SK-MEL-5 (cell line): ENCODE results near the gene TCF7L2. TPM values are rescaled to one million over a fixed set of nuclear protein-coding genes. Genes with fewer than 3 reads are reported as not detected.
A peak's percentile ranks its signal among the peaks of the same experiment; 100 is the strongest.

Experiments
- DNase-seq: peaks from one replicate; pipeline ENCODE4 v3.0.0-alpha.2; 2016; ENCODE audit warnings: low read depth, low spot score
- in situ Hi-C: cut with HindIII; loops from 2 replicates; pipeline ENCODE4 v1.10.0; 2016; ENCODE audit warnings: low sequenced_read_pairs, high pct_unique_total_duplicates, low pct_unique_long_range_greater_than_20kb
- total RNA-seq: library from RNA; depleted of rRNA; stranded (reverse); fragments of >200 nt; shearing (Covaris generic); gene quantifications from 2 replicates; pipeline ENCODE4 v1.2.3, GENCODE V29; 2014

The TCF7L2 gene
- total RNA-seq, 1 experiment from 2014 or later = 2.6 TPM

DNA sequence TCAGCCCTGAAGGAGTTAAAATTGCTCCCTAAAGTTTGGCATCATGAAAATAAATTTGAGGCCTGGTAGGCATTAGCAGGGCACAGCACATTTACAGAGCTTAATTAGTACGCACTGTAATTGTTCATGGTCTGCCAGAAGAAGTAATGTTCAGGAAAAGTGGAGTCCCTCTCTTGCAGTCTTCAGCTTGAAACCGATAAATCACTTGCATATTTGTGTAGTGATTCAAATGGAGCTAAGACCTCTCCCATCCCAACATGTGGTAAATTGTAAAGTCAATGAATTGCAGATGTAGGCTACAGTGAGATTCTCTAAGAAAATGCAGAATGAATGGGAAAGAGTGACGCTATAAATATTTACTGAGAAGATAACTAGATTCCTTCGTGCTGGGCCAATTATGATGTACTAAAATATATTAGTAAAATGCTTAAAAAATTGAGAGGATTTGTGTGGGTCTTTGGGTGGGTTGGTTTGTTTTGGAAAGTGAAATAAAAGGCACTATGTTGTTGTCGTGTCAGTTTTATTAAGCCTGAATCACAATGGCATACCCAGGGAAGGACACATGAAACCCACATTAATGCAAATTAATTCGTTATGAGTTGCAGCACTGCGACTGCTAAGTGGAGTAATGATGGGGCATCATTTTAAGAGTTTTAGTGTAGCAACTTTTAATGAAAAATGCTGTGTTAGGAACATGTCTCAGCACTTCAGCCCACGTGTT is 8.4 kb downstream of the TCF7L2 start:
- DNase-seq = no peak
- in situ Hi-C loops = no loop called here

DNA sequence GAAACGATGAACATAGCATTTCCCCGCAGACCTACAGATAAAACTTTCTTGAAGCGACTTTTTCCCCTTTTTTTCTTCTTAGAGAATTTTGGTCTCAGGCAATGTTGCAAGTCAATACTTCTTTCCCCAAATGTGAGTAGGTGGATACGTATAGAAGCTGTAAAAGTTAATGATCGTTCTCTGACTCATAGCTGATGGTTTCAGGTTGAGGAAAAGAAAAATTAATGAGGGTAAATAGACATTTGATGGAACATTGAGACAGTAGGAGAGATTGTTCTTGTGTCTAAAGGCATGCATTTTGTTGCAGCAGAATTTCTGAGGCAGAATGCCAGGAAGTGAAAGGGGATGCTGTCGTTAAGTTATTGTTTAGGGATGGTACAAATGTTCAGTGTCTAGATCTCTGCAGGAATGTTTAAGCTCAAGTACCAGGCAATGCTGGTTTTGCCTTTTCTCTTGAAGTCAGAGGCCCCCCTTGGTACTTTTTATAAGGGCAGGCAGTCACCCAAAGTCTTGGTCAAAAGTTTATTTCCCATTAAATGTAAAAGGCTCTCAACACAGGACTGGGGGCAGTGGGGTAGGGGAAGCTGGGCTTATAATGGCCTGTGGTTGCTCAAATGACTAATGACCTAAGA is 9.3 kb downstream of the TCF7L2 start:
- peak; percentile 50 for DNase-seq
- in situ Hi-C loops = no loop called here

DNA sequence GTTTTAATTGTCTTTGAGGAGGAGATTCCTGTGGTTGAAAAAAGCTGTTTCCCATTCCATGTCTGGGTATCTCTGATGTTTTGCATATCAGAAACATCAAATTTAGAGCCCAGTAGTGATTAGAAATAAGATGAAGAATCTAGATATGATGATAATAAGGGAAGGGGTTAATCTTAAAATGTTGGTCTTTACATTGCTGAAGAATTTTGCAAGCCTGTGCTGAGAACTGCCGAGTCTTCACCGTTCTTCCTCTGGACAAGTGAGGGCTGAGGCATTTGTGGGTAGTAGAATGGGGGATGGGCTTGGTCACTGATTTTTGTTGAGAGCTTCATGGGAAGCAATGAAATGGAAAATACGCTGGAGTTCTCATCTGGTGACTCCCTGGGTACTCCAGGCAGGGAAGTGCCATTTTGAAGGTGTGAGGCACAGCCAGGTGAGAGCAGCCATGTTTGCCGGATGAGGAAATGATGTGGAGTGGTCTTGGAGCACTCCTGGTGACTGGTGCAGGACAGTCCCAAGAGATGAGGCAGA is 10.2 kb downstream of the TCF7L2 start:
- DNase-seq = no peak

GRCh38 chr10:112961609-112962008 is 11.6 kb downstream of the TCF7L2 start:
- in situ Hi-C loops = no loop called here

More for the DNA sequence above, 10.2 kb downstream of the TCF7L2 start:
- in situ Hi-C loops = no loop called here

DNA sequence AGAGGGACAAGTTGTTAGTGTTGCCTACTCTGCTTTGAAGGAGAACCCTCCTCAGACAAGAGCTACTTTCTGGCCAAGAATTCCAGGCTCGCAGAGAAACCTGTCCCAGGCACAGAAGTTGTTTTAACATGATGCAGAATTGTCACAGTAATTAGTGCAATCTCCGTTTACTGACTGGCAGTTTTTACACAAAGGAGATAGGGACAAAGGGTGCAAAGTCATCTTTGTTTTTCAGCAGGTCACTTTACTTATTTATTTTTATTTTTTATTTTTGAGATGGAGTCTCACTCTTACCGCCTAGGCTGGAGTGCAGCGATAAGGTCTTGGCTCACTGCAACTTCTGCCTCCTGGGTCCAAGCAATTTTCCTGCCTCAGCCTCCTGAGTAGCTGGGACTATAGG is 12.3 kb downstream of the TCF7L2 start:
- DNase-seq = no peak
- in situ Hi-C loops = no loop called here

More at GRCh38 chr10:112961609-112962008, 11.6 kb downstream of the TCF7L2 start:
- no peak for DNase-seq

DNA sequence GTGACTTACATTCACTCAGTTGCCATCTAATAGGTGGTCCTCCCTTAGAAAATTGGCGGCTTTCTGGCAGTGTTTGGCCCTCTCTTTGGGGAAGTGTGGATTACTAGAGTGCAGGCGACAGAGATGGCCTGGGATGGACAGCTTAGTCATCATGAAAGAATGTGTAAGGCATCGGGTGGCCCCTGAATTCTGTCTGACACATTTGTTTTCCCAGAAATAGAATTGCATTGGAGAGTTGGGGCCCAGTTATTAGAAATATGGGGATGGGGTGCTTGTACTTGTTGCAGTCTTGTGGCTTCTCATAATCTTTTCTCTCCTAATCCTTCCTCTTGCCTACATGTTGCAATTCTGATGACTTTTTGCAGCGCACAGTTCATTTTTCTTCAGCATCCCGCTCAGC is 13.8 kb downstream of the TCF7L2 start:
- DNase-seq = no peak
- in situ Hi-C loops = no loop called here

DNA sequence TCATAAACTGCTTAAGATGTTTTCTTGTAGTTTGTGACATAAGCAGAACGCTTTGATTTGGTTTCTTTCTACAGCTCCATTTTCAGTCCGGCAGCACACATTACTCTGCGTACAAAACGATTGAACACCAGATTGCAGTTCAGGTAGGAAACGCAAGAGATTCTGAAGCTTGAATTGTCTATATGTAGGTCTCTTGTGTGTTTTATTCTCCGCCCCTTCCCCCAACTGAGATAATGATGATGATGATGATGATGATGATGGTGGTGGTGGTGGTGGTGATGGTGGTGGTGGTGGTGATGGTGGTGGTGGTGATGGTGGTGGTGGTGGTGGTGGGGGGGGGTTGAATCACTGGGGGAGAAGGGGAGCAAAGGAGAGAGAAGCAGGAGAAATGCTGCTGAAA is 14.4 kb downstream of the TCF7L2 start:
- in situ Hi-C loops = no loop called here

GRCh38 chr10:112966194-112966855 is 16.3 kb downstream of the TCF7L2 start:
- in situ Hi-C loops = no loop called here
- DNase-seq = peak; percentile 30

More for the DNA sequence above, 14.4 kb downstream of the TCF7L2 start:
- DNase-seq = no peak

DNA sequence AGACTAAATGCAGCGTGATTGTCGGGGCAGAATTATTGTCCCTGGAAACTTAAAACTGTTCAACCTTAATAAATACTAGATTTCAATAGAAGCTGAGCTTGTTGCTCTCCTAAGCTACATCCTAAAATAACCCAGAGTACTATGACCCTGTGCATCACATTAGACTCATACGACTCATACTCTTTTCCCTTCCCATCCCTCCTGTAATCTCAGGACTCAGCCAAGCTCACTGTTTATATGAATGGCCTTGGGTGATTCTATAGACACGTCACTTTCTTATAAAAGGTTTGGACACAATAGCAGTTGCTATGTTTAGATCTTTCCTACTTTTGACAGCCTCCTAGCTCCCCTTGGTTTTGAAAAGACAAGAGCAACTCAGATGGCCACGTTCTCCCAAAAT is 17.2 kb downstream of the TCF7L2 start:
- no peak for DNase-seq

GRCh38 chr10:112969131-112969530 is 19.1 kb downstream of the TCF7L2 start:
- in situ Hi-C loops = no loop called here
- DNase-seq = no peak

More for the DNA sequence above, 17.2 kb downstream of the TCF7L2 start:
- in situ Hi-C loops = no loop called here

DNA sequence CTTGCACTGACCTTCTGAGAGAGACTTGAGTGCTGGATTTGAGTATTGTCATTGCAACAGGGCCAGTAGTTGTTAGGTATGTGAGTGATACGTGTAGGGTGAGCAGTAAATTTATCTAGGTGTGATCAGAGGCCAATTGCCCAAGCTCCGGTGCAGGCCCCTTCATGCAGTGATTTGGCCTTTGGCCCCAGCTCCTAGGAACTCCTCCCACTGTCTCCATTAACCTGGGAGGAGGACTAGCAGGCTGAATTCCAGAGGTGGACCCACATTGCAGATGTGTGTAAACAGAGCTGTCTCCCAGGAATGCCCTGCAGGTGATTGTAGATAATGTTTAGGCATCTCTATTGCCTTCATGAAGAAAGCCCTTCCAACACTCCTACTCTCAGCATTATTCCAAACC is 19.5 kb downstream of the TCF7L2 start:
- in situ Hi-C loops = no loop called here
- no peak for DNase-seq

- in situ Hi-C loops = no loop called here
- no peak for DNase-seq
These were observed 20.0 kb downstream of the TCF7L2 start for GRCh38 chr10:112970021-112970420.

DNA sequence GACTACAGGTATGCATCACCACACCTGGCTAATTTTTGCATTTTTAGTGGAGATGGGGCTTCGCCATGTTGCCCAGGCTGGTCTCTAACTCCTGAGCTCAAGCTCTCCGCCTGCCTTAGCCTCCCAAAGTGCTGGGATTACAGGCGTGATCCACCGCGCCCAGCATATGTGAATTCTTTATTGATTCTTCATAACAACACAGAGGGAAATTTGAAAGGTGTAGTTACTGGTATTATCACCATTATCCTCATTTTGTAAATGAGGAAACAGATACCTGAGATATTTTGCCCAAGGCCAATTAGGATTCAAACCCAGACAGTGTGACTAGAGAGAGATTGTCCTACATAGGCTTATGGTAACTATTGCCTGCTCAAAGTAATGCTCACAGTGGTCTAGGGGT is 22.6 kb downstream of the TCF7L2 start:
- in situ Hi-C loops = no loop called here
- DNase-seq = no peak

- DNase-seq = no peak
- in situ Hi-C loops = no loop called here
These were observed 23.0 kb downstream of the TCF7L2 start for GRCh38 chr10:112973046-112973445.

DNA sequence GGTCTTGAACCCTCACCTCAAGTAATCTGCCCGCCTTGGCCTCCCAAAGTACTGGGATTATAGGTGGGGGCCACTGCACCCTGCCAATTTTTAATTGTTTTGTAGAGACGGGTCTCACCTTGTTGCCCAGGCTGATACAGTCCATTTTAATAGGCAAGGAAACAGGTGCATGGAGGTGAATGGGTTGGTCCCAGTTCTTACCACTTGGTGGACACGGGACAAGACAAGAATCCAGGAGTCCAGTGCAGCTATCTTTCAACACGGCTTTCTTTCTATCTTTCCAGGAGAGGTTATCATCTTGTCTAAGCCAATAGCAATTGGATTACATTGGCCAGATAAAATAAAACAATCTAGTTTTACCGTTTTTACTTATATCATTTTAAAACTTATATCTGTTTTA is 23.8 kb downstream of the TCF7L2 start:
- DNase-seq = no peak
- in situ Hi-C loops = no loop called here

GRCh38 chr10:112977426-112977898 is 27.4 kb downstream of the TCF7L2 start:
- DNase-seq = no peak
- in situ Hi-C loops = no loop called here

GRCh38 chr10:112979927-112980326 is 29.9 kb downstream of the TCF7L2 start:
- no peak for DNase-seq
- in situ Hi-C loops = no loop called here

GRCh38 chr10:112980937-112981336 is 30.9 kb downstream of the TCF7L2 start:
- in situ Hi-C loops = no loop called here
- DNase-seq = no peak
